ENCODE results near the gene EGFLAM. TPM values are rescaled to one million over a fixed set of nuclear protein-coding genes. Genes with fewer than 3 reads are reported as not detected.

Gene EGFLAM
- total RNA-seq, 1 donor from 2014 or later, result 8.9 TPM

- H3K4me3 ChIP-seq, result no peak overlapping the region
- no peak for TF ChIP-seq CTCF (IDR thresholded peaks at IDR 0.05; ENCODE audit: borderline replicate concordance)
- H3K9me3 ChIP-seq (replicated peaks), result no peaks in the 10 kb centered on the region
- H3K27me3 ChIP-seq (ENCODE audit: low read depth), result no peaks in the 10 kb centered on the region
- intact Hi-C loops (cut with micrococcal nuclease), result no loop called here
- DNase-seq, result no peak
- no peaks in the 10 kb centered on the region for H3K36me3 ChIP-seq
- no peak overlapping the region for H3K27ac ChIP-seq (replicated peaks)
- H3K4me1 ChIP-seq, result peaks cover 8% of the 10 kb centered on the region
Measured at GRCh38 chr5:38458174-38458573, 199.8 kb downstream of the EGFLAM start.

- no peaks in the 10 kb centered on the region for H3K36me3 ChIP-seq
- no peak for TF ChIP-seq CTCF (IDR thresholded peaks at IDR 0.05; ENCODE audit: borderline replicate concordance)
- no peaks in the 10 kb centered on the region for H3K9me3 ChIP-seq (replicated peaks)
- H3K27me3 ChIP-seq (ENCODE audit: low read depth), result no peaks in the 10 kb centered on the region
- no peak overlapping the region for H3K4me3 ChIP-seq
- peaks cover 57% of the 10 kb centered on the region for H3K4me1 ChIP-seq
- intact Hi-C loops (cut with micrococcal nuclease), result no loop called here
- DNase-seq, result no peak
- H3K27ac ChIP-seq (replicated peaks), result peak overlapping the region; percentile 79
Measured at GRCh38 chr5:38462976-38463633, 204.7 kb downstream of the EGFLAM start.

- H3K9me3 ChIP-seq (replicated peaks), result no peaks in the 10 kb centered on the region
- peaks cover 65% of the 10 kb centered on the region for H3K4me1 ChIP-seq
- no peak for TF ChIP-seq CTCF (IDR thresholded peaks at IDR 0.05; ENCODE audit: borderline replicate concordance)
- DNase-seq, result no peak
- intact Hi-C loops (cut with micrococcal nuclease), result no loop called here
- H3K36me3 ChIP-seq, result no peaks in the 10 kb centered on the region
- H3K4me3 ChIP-seq, result no peak overlapping the region
- peak overlapping the region; percentile 79 for H3K27ac ChIP-seq (replicated peaks)
- H3K27me3 ChIP-seq (ENCODE audit: low read depth), result no peaks in the 10 kb centered on the region
Measured at GRCh38 chr5:38463634-38464521, 205.5 kb downstream of the EGFLAM start.

GRCh38 chr5:38465061-38465460, 206.7 kb downstream of the EGFLAM start:
- DNase-seq, result no peak
- Histone ChIP-seq H3K4me3 (no peak overlapping the region), H3K36me3 (no peaks in the 10 kb centered on the region), H3K27me3 (ENCODE audit: low read depth) (no peaks in the 10 kb centered on the region), H3K9me3 (replicated peaks) (no peaks in the 10 kb centered on the region), H3K4me1 (peaks cover 77% of the 10 kb centered on the region), H3K27ac (replicated peaks) (peak overlapping the region; percentile 79)
- intact Hi-C loops (cut with micrococcal nuclease), result no loop called here
- no peak for TF ChIP-seq CTCF (IDR thresholded peaks at IDR 0.05; ENCODE audit: borderline replicate concordance)

GRCh38 chr5:38465702-38466423, 207.5 kb downstream of the EGFLAM start:
- Histone ChIP-seq H3K9me3 (replicated peaks) (no peaks in the 10 kb centered on the region), H3K27me3 (ENCODE audit: low read depth) (no peaks in the 10 kb centered on the region), H3K27ac (replicated peaks) (peak overlapping the region; percentile 79), H3K36me3 (no peaks in the 10 kb centered on the region), H3K4me3 (no peak overlapping the region), H3K4me1 (peaks cover 82% of the 10 kb centered on the region)
- TF ChIP-seq CTCF (IDR thresholded peaks at IDR 0.05; ENCODE audit: borderline replicate concordance), result no peak
- intact Hi-C loops (cut with micrococcal nuclease), result no loop called here
- DNase-seq, result no peak

Data from left ventricle myocardium inferior (tissue), 1 donor.